WTC11 (cell line): ENCODE results near the gene ANKRD52. TPM values are rescaled to one million over a fixed set of nuclear protein-coding genes. Genes with fewer than 3 reads are reported as not detected.

Experiments used
- ATAC-seq: fragments of 200-7000 bp; cut with Tn5 transposase; 2 replicates; pipeline ENCODE4 v1.10.0; 2021; ENCODE audit warnings: mild to moderate bottlenecking, moderate library complexity
- CTCF ChIA-PET: fragments of 300-600 bp; sonication (Branson Sonifier 250); formaldehyde crosslinking; loops from one replicate; lab custom pipeline; 2021; ENCODE audit warnings: antibody characterized with exemption; lab: Charles Lee
- POLR2A ChIA-PET: fragments of 350-600 bp; sonication (Branson Sonifier 250); formaldehyde crosslinking; loops from one replicate; lab custom pipeline; 2021; ENCODE audit warnings: antibody characterized with exemption; lab: Charles Lee
- DNase-seq: peaks from one replicate; pipeline ENCODE4 v3.0.0; 2021; ENCODE audit warnings: low spot score
- H3K27ac Mint-ChIP-seq: 2 replicates; pipeline ENCODE4 v1.8.0; 2021; ENCODE audit warnings: mixed read lengths
- H3K27me3 Mint-ChIP-seq: 2 replicates; pipeline ENCODE4 v1.8.0; 2021; ENCODE audit warnings: low read depth, mild to moderate bottlenecking, moderate library complexity, mixed read lengths
- H3K36me3 Mint-ChIP-seq: 2 replicates; pipeline ENCODE4 v1.8.0; 2021; ENCODE audit warnings: mixed read lengths
- H3K4me1 Mint-ChIP-seq: 2 replicates; pipeline ENCODE4 v1.8.0; 2022; ENCODE audit warnings: mixed read lengths
- H3K4me3 Mint-ChIP-seq: 2 replicates; pipeline ENCODE4 v1.8.0; 2021; ENCODE audit warnings: mild to moderate bottlenecking, moderate library complexity, mixed read lengths
- H3K9me3 Mint-ChIP-seq: 2 replicates; pipeline ENCODE4 v1.8.0; 2021; ENCODE audit warnings: mixed read lengths
- EMX1 ChIP-seq: fragments of 250-450 bp; sonication (Bioruptor Pico); IDR thresholded peaks from 2 replicates; pipeline ENCODE4 v1.8.0; 2021; ENCODE audit warnings: mild to moderate bottlenecking
- FOXJ3 ChIP-seq: sonication (generic); formaldehyde crosslinking; IDR thresholded peaks from 2 replicates; pipeline ENCODE4 v1.9.0; 2021; ENCODE audit warnings: missing genetic modification reagents, mild to moderate bottlenecking, borderline replicate concordance
- FOXP1 ChIP-seq: sonication (generic); formaldehyde crosslinking; IDR thresholded peaks from 2 replicates; pipeline ENCODE4 v1.8.0; 2022; ENCODE audit warnings: missing genetic modification reagents, mild to moderate bottlenecking, moderate library complexity, borderline replicate concordance
- GABPB1 ChIP-seq: sonication (generic); formaldehyde crosslinking; IDR thresholded peaks from 2 replicates; pipeline ENCODE4 v1.8.1; 2023; ENCODE audit warnings: mild to moderate bottlenecking, missing genetic modification reagents
- JAZF1 ChIP-seq: fragments of 250-450 bp; sonication (Bioruptor Pico); IDR thresholded peaks from 2 replicates; pipeline ENCODE4 v1.9.0; 2021; ENCODE audit warnings: moderate library complexity, mild to moderate bottlenecking, inconsistent platforms
- MYBL2 ChIP-seq: sonication (generic); formaldehyde crosslinking; IDR thresholded peaks from 2 replicates; pipeline ENCODE4 v1.8.1; 2023; ENCODE audit warnings: mild to moderate bottlenecking, moderate library complexity, missing genetic modification reagents
- NFE2L1 ChIP-seq: sonication (generic); formaldehyde crosslinking; IDR thresholded peaks from 2 replicates; pipeline ENCODE4 v1.8.1; 2023; ENCODE audit warnings: missing genetic modification reagents
- NR3C1 ChIP-seq: sonication (generic); formaldehyde crosslinking; conservative IDR thresholded peaks from 2 replicates; pipeline ENCODE4 v1.8.1; 2023; ENCODE audit warnings: low read depth, mild to moderate bottlenecking, missing genetic modification reagents
- RORB ChIP-seq: fragments of 250-450 bp; sonication (Bioruptor Pico); IDR thresholded peaks from 2 replicates; pipeline ENCODE4 v1.9.0; 2021; ENCODE audit warnings: mild to moderate bottlenecking
- total RNA-seq: library from RNA; stranded (reverse); gene quantifications from 3 replicates; pipeline ENCODE4 v1.2.3, GENCODE V29; 2021
- TF ChIP-seq, protein P1 (sequence below): sonication (generic); formaldehyde crosslinking; IDR thresholded peaks from 2 replicates; pipeline ENCODE4 v1.8.0; 2022; ENCODE audit warnings: mild to moderate bottlenecking, missing genetic modification reagents
- TF ChIP-seq, protein P2 (sequence below): sonication (generic); formaldehyde crosslinking; IDR thresholded peaks from 2 replicates; pipeline ENCODE4 v1.8.0; 2022; ENCODE audit warnings: missing genetic modification reagents
- TF ChIP-seq, protein P3 (sequence below): sonication (generic); formaldehyde crosslinking; conservative IDR thresholded peaks from 2 replicates; pipeline ENCODE4 v1.8.1; 2023; ENCODE audit warnings: mild to moderate bottlenecking, low read depth, missing genetic modification reagents, moderate library complexity
- TF ChIP-seq, protein P4 (sequence below): sonication (generic); formaldehyde crosslinking; conservative IDR thresholded peaks from 2 replicates; pipeline ENCODE4 v1.8.1; 2022; ENCODE audit warnings: mild to moderate bottlenecking, missing genetic modification reagents
- TF ChIP-seq, protein P5 (sequence below): sonication (generic); formaldehyde crosslinking; IDR thresholded peaks from 2 replicates; pipeline ENCODE4 v1.8.1; 2023; ENCODE audit warnings: mild to moderate bottlenecking, missing genetic modification reagents, moderate library complexity
- TF ChIP-seq, protein P6 (sequence below): sonication (generic); formaldehyde crosslinking; IDR thresholded peaks from 2 replicates; pipeline ENCODE4 v1.8.1; 2023; ENCODE audit warnings: mild to moderate bottlenecking, missing genetic modification reagents
- TF ChIP-seq, protein P7 (sequence below): sonication (generic); formaldehyde crosslinking; IDR thresholded peaks from 2 replicates; pipeline ENCODE4 v1.8.1; 2022; ENCODE audit warnings: mild to moderate bottlenecking, missing genetic modification reagents, moderate library complexity, borderline replicate concordance
- TF ChIP-seq, protein P8 (sequence below): fragments of 250-450 bp; sonication (Bioruptor Pico); IDR thresholded peaks from 2 replicates; pipeline ENCODE4 v2.1.2; 2022; ENCODE audit warnings: mild to moderate bottlenecking, moderate library complexity

The ANKRD52 gene
- total RNA-seq, 1 experiment from 2014 or later, result 41.2 TPM

DNA sequence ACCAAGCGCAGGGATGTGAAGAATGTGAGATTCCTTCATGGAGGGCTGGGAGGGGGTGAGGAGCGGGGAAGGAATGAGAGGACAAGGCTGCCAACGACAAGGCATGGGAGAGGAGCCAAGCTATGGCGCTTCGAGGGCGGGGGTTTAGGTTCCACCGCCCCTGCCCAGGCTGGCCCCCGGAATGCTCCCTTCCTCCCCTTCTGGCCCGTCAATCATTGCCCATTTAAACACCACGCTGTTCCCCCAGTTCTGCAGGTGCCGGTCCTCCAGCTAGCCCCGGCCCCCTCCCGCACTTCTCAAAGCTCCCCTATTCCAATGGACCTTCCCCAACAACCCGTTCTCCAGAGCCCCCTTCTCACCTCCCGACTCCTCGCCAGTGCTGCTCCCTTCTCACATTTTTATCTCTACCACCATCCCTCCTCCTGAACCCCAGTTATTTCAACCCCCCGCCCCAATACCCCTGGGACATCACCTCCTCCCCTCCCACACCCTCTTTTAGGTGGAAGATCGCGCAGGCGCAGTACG lies 36.9 kb downstream of the ANKRD52 start:
- ChIA-PET POLR2A (interaction anchor here (0.6 to 2.6 kb wide), 30 partner anchors 9 to 416 kb away, joined by 3 to 33 read pairs (median 6); partner anchors contain the start of genes ANKRD52, COQ10A, CS and ESYT1), CTCF (interaction anchor here (0.6 to 3.6 kb wide), 32 partner anchors 8 to 483 kb away, joined by 3 to 102 read pairs (median 6); partner anchors contain the start of genes ANKRD52, CNPY2, COQ10A and ERBB3)
- peaks cover 33% of the 10 kb centered on the region for H3K4me1 Mint-ChIP-seq
- H3K36me3 Mint-ChIP-seq, result peaks cover 20% of the 10 kb centered on the region
- peak overlapping the region; percentile 100 for H3K27ac Mint-ChIP-seq
- H3K9me3 Mint-ChIP-seq, result no peaks in the 10 kb centered on the region
- H3K4me3 Mint-ChIP-seq, result peak overlapping the region; percentile 98
- ATAC-seq (peak; percentile 6), DNase-seq (peak; percentile 62)
- H3K27me3 Mint-ChIP-seq, result no peaks in the 10 kb centered on the region
- TF ChIP-seq GABPB1 (CRISPR knock-in tag), result no peak
- no peak for TF ChIP-seq JAZF1 (CRISPR knock-in tag)
- TF ChIP-seq, protein P1, sequence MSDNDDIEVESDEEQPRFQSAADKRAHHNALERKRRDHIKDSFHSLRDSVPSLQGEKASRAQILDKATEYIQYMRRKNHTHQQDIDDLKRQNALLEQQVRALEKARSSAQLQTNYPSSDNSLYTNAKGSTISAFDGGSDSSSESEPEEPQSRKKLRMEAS, result 0 out of 2 replicates have a peak, but pooled peaks have one; percentile 0
- TF ChIP-seq, protein P2, sequence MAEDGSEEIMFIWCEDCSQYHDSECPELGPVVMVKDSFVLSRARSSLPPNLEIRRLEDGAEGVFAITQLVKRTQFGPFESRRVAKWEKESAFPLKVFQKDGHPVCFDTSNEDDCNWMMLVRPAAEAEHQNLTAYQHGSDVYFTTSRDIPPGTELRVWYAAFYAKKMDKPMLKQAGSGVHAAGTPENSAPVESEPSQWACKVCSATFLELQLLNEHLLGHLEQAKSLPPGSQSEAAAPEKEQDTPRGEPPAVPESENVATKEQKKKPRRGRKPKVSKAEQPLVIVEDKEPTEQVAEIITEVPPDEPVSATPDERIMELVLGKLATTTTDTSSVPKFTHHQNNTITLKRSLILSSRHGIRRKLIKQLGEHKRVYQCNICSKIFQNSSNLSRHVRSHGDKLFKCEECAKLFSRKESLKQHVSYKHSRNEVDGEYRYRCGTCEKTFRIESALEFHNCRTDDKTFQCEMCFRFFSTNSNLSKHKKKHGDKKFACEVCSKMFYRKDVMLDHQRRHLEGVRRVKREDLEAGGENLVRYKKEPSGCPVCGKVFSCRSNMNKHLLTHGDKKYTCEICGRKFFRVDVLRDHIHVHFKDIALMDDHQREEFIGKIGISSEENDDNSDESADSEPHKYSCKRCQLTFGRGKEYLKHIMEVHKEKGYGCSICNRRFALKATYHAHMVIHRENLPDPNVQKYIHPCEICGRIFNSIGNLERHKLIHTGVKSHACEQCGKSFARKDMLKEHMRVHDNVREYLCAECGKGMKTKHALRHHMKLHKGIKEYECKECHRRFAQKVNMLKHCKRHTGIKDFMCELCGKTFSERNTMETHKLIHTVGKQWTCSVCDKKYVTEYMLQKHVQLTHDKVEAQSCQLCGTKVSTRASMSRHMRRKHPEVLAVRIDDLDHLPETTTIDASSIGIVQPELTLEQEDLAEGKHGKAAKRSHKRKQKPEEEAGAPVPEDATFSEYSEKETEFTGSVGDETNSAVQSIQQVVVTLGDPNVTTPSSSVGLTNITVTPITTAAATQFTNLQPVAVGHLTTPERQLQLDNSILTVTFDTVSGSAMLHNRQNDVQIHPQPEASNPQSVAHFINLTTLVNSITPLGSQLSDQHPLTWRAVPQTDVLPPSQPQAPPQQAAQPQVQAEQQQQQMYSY (CRISPR knock-in tag), result 0 out of 2 replicates have a peak, but pooled peaks have one; percentile 9
- no peak for TF ChIP-seq NR3C1 (CRISPR knock-in tag)
- TF ChIP-seq FOXJ3 (CRISPR knock-in tag), result no peak
- TF ChIP-seq, protein P3, sequence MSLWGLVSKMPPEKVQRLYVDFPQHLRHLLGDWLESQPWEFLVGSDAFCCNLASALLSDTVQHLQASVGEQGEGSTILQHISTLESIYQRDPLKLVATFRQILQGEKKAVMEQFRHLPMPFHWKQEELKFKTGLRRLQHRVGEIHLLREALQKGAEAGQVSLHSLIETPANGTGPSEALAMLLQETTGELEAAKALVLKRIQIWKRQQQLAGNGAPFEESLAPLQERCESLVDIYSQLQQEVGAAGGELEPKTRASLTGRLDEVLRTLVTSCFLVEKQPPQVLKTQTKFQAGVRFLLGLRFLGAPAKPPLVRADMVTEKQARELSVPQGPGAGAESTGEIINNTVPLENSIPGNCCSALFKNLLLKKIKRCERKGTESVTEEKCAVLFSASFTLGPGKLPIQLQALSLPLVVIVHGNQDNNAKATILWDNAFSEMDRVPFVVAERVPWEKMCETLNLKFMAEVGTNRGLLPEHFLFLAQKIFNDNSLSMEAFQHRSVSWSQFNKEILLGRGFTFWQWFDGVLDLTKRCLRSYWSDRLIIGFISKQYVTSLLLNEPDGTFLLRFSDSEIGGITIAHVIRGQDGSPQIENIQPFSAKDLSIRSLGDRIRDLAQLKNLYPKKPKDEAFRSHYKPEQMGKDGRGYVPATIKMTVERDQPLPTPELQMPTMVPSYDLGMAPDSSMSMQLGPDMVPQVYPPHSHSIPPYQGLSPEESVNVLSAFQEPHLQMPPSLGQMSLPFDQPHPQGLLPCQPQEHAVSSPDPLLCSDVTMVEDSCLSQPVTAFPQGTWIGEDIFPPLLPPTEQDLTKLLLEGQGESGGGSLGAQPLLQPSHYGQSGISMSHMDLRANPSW (CRISPR knock-in tag), result no peak
- 0 out of 2 replicates have a peak, but pooled peaks have one; percentile 39 for TF ChIP-seq NFE2L1
- TF ChIP-seq, protein P4, sequence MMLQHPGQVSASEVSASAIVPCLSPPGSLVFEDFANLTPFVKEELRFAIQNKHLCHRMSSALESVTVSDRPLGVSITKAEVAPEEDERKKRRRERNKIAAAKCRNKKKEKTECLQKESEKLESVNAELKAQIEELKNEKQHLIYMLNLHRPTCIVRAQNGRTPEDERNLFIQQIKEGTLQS (CRISPR knock-in tag), result no peak
- TF ChIP-seq, protein P5, sequence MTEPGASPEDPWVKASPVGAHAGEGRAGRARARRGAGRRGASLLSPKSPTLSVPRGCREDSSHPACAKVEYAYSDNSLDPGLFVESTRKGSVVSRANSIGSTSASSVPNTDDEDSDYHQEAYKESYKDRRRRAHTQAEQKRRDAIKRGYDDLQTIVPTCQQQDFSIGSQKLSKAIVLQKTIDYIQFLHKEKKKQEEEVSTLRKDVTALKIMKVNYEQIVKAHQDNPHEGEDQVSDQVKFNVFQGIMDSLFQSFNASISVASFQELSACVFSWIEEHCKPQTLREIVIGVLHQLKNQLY (CRISPR knock-in tag), result no peak
- TF ChIP-seq, protein P6, sequence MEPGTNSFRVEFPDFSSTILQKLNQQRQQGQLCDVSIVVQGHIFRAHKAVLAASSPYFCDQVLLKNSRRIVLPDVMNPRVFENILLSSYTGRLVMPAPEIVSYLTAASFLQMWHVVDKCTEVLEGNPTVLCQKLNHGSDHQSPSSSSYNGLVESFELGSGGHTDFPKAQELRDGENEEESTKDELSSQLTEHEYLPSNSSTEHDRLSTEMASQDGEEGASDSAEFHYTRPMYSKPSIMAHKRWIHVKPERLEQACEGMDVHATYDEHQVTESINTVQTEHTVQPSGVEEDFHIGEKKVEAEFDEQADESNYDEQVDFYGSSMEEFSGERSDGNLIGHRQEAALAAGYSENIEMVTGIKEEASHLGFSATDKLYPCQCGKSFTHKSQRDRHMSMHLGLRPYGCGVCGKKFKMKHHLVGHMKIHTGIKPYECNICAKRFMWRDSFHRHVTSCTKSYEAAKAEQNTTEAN (CRISPR knock-in tag), result peak; percentile 63; the same call in 1 of the 2 replicates
- TF ChIP-seq FOXP1 (CRISPR knock-in tag), result peak; percentile 77
- TF ChIP-seq MYBL2 (CRISPR knock-in tag), result peak; percentile 33; the same call in 1 of the 2 replicates

DNA sequence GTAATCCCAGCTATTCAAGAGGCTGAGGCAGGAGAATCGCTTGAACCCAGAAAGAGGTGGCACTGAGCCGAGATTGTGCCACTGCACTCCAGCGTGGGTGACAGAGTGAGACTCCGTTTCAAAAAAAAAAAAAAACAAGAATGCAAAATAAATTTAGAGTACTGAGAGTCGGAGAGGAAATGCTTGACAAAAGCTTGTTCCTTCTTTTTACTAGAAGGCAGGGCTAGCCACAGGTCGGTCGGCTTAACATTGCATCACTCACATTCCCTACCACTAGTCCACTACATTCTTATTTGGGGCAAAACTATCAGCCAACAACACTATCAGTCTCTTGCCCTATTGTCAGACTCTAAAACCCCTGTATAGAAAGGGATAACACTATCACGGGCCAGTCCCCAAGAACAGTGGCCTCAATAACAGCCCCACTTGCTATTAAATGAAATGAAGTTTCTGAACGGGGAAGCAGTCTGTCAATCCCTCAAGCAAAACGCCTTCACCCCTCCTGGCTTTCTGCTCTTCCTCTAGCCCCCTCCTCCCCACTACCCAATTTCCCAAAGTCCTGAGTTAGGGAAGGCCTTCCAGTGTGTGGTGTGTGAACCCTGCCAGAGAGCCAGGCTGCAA lies 37.5 kb downstream of the ANKRD52 start:
- H3K36me3 Mint-ChIP-seq, result peaks cover 20% of the 10 kb centered on the region
- ChIA-PET POLR2A (interaction anchor here (0.7 to 2.6 kb wide), 14 partner anchors 15 to 416 kb away, joined by 3 to 33 read pairs (median 12); partner anchors contain the start of genes ANKRD52, COQ10A, ESYT1 and MYL6), CTCF (interaction anchor here (1.4 to 3.6 kb wide), 11 partner anchors 8 to 416 kb away, joined by 3 to 102 read pairs (median 11); partner anchors contain the start of genes ANKRD52, CNPY2, ESYT1 and MYL6B)
- H3K4me1 Mint-ChIP-seq, result peaks cover 33% of the 10 kb centered on the region
- H3K27me3 Mint-ChIP-seq, result no peaks in the 10 kb centered on the region
- H3K4me3 Mint-ChIP-seq, result peak overlapping the region; percentile 98
- no peaks in the 10 kb centered on the region for H3K9me3 Mint-ChIP-seq
- ATAC-seq, result no peak
- DNase-seq, result no peak
- peak overlapping the region; percentile 100 for H3K27ac Mint-ChIP-seq
- TF ChIP-seq, protein P7, sequence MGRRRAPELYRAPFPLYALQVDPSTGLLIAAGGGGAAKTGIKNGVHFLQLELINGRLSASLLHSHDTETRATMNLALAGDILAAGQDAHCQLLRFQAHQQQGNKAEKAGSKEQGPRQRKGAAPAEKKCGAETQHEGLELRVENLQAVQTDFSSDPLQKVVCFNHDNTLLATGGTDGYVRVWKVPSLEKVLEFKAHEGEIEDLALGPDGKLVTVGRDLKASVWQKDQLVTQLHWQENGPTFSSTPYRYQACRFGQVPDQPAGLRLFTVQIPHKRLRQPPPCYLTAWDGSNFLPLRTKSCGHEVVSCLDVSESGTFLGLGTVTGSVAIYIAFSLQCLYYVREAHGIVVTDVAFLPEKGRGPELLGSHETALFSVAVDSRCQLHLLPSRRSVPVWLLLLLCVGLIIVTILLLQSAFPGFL, result no peak
- no peak for TF ChIP-seq RORB (CRISPR knock-in tag)
- TF ChIP-seq, protein P8, sequence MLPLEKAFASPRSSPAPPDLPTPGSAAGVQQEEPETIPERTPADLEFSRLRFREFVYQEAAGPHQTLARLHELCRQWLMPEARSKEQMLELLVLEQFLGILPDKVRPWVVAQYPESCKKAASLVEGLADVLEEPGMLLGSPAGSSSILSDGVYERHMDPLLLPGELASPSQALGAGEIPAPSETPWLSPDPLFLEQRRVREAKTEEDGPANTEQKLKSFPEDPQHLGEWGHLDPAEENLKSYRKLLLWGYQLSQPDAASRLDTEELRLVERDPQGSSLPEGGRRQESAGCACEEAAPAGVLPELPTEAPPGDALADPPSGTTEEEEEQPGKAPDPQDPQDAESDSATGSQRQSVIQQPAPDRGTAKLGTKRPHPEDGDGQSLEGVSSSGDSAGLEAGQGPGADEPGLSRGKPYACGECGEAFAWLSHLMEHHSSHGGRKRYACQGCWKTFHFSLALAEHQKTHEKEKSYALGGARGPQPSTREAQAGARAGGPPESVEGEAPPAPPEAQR (CRISPR knock-in tag), result no peak
- TF ChIP-seq EMX1 (CRISPR knock-in tag), result no peak
